Activated T-cell treated with anti-CD3 and anti-CD28 coated beads, Interleukin-2, amount 50 U/mL, for 48 hours (primary cell): ENCODE data around the gene RUNX2.

Source experiments
- DNase-seq, 2 experiments: peaks; one replicate each; pipeline ENCODE4 v3.0.0-alpha.2; 2020

The RUNX2 gene

GRCh38 chr6:45351667-45352066 is 23.5 kb downstream of the RUNX2 start:
- DNase-seq = no peak

GRCh38 chr6:45353654-45354053 is 25.5 kb downstream of the RUNX2 start:
- DNase-seq = no peak

GRCh38 chr6:45364466-45364865 is 36.3 kb downstream of the RUNX2 start:
- no peak for DNase-seq

- DNase-seq = no peak
Observed at GRCh38 chr6:45365036-45365435, 36.9 kb downstream of the RUNX2 start.

- no peak for DNase-seq
Observed at GRCh38 chr6:45366534-45366933, 38.4 kb downstream of the RUNX2 start.

- DNase-seq = no peak
Observed at GRCh38 chr6:45367999-45368398, 39.9 kb downstream of the RUNX2 start.

- DNase-seq = no peak
Observed at GRCh38 chr6:45369870-45370269, 41.7 kb downstream of the RUNX2 start.

GRCh38 chr6:45371924-45372573 is 43.9 kb downstream of the RUNX2 start:
- DNase-seq = no peak

GRCh38 chr6:45375449-45375848 is 47.3 kb downstream of the RUNX2 start:
- no peak for DNase-seq

- DNase-seq = no peak
Observed at GRCh38 chr6:45376310-45377042, 48.3 kb downstream of the RUNX2 start.

- peak in 1 of 2 experiments; percentile 88 for DNase-seq
Observed at GRCh38 chr6:45377043-45377553, 49.0 kb downstream of the RUNX2 start.

- peak; percentile 95 for DNase-seq
Observed at GRCh38 chr6:45377554-45378333, 49.6 kb downstream of the RUNX2 start, which contains the start of gene SUPT3H. Gene SUPT3H, minus strand, starts transcription at chr6:45377934.

GRCh38 chr6:45378334-45378926 is 50.3 kb downstream of the RUNX2 start:
- DNase-seq = no peak

GRCh38 chr6:45382391-45382790 is 54.3 kb downstream of the RUNX2 start:
- DNase-seq = no peak

GRCh38 chr6:45386501-45386900 is 58.4 kb downstream of the RUNX2 start:
- no peak for DNase-seq

- DNase-seq = no peak
Observed at GRCh38 chr6:45387236-45387635, 59.1 kb downstream of the RUNX2 start.

- no peak for DNase-seq
Observed at GRCh38 chr6:45388328-45388727, 60.2 kb downstream of the RUNX2 start.

GRCh38 chr6:45394586-45395095 is 66.5 kb downstream of the RUNX2 start:
- DNase-seq = no peak

GRCh38 chr6:45398075-45398813 is 70.1 kb downstream of the RUNX2 start:
- DNase-seq = no peak

GRCh38 chr6:45400021-45400420 is 71.9 kb downstream of the RUNX2 start:
- DNase-seq = no peak

GRCh38 chr6:45411959-45412358 is 83.8 kb downstream of the RUNX2 start:
- no peak for DNase-seq

- no peak for DNase-seq
Observed at GRCh38 chr6:45415315-45415714, 87.2 kb downstream of the RUNX2 start.
